HepG2 (cell line): ENCODE results near the gene TRIM66. TPM values are rescaled to one million over a fixed set of nuclear protein-coding genes. Genes with fewer than 3 reads are reported as not detected.

Experiments
- ATAC-seq: fragments of 200-7000 bp; cut with Tn5 transposase; 3 replicates; pipeline ENCODE4 v1.9.1; 2020; ENCODE audit warnings: mild to moderate bottlenecking, moderate library complexity
- BruUV-seq: library from RNA; stranded (reverse); fragments of 400-500 nt; replicated peaks from 2 replicates; lab custom pipeline; 2021; lab: Mats Ljungman, UMichigan
- CTCF ChIA-PET: fragments of 300-600 bp; formaldehyde crosslinking; extraction: SDS; loops from one replicate; lab custom pipeline; 2021; ENCODE audit warnings: low total read pairs, inconsistent platforms, low intra/inter-chr PET ratio; lab: Yijun Ruan, JAX
- POLR2A ChIA-PET: fragments of 350-600 bp; sonication (Branson Sonifier 250); formaldehyde crosslinking; loops from one replicate; lab custom pipeline; 2020; ENCODE audit warnings: antibody characterized with exemption, inconsistent platforms; lab: Yijun Ruan, JAX
- DNase-seq: peaks from one replicate; pipeline ENCODE4 v3.0.0-alpha.2; 2015; ENCODE audit warnings: low spot score
- FAIRE-seq: peaks from 3 replicates; lab custom pipeline; 2011; peaks lifted over from hg19 to GRCh38; lab: Jason Lieb, UNC
- H2AFZ ChIP-seq: one replicate; pipeline ENCODE4 v1.6.1; 2011; ENCODE audit warnings: low read length, inconsistent platforms
- H3K27ac ChIP-seq: fragments of 300-600 bp; 3 replicates; pipeline ENCODE4 v1.8.0; 2011; ENCODE audit warnings: mixed run types, mild to moderate bottlenecking, mixed read lengths, low read length, inconsistent platforms; ENCODE audit not compliant: insufficient read depth; ENCODE audit errors: extremely low read length
- H3K27me3 ChIP-seq, 2 experiments: fragments of 200-600 bp in 1 of 2; 2 replicates in 1 of 2; 3 replicates in 1 of 2; pipeline versions ENCODE4 v1.6.0 to v1.8.0; 2011; ENCODE audit warnings: low read length in 2 of 2, mild to moderate bottlenecking in 2 of 2, moderate library complexity in 2 of 2, inconsistent platforms in 1 of 2; ENCODE audit not compliant: insufficient read depth in 2 of 2, control insufficient read depth in 1 of 2
- H3K36me3 ChIP-seq, 2 experiments: fragments of 200-600 bp in 1 of 2; replicated peaks in 1 of 2; 2 replicates in 1 of 2; 3 replicates in 1 of 2; pipeline versions ENCODE4 v1.5.1 to v1.8.0; 2011; ENCODE audit warnings: low read length in 2 of 2, inconsistent platforms in 1 of 2; ENCODE audit not compliant: insufficient read depth in 2 of 2, control insufficient read depth in 1 of 2
- H3K4me1 ChIP-seq: 2 replicates; pipeline ENCODE4 v1.5.1; 2012; ENCODE audit warnings: low read length, inconsistent platforms; ENCODE audit not compliant: insufficient read depth
- H3K4me2 ChIP-seq: 2 replicates; pipeline ENCODE4 v1.6.0; 2011; ENCODE audit warnings: low read depth, low read length, inconsistent platforms
- H3K4me3 ChIP-seq, 3 experiments: fragments of 200-600 bp in 1 of 3; sonication (generic), shearing (Covaris generic) in 1 of 3; replicated peaks in 1 of 3; 2 replicates each; pipeline ENCODE4 v1.5.1; 2011 to 2016; ENCODE audit warnings: low read length in 3 of 3, inconsistent platforms in 2 of 3, low read depth in 2 of 3, mild to moderate bottlenecking in 2 of 3, control low read depth in 1 of 3, mixed read lengths in 1 of 3; ENCODE audit not compliant: insufficient read depth in 1 of 3
- H3K79me2 ChIP-seq: one replicate; pipeline ENCODE4 v1.6.1; 2011; ENCODE audit warnings: low read length, inconsistent platforms; ENCODE audit not compliant: insufficient read depth
- H3K9ac ChIP-seq: 2 replicates; pipeline ENCODE4 v1.6.0; 2011; ENCODE audit warnings: mild to moderate bottlenecking, low read depth, low read length, inconsistent platforms; ENCODE audit not compliant: insufficient read depth
- H3K9me3 ChIP-seq: 2 replicates; pipeline ENCODE4 v1.5.1; 2012; ENCODE audit warnings: mild to moderate bottlenecking, low read length
- H4K20me1 ChIP-seq: 2 replicates; pipeline ENCODE4 v1.6.0; 2011; ENCODE audit warnings: inconsistent platforms, mild to moderate bottlenecking, low read length, moderate library complexity; ENCODE audit not compliant: insufficient read depth
- CBX5 ChIP-seq: sonication (generic); formaldehyde crosslinking; IDR thresholded peaks from 2 replicates; pipeline ENCODE4 v1.4.0; 2020; ENCODE audit warnings: missing genetic modification reagents, borderline replicate concordance
- RARG ChIP-seq: sonication (generic); formaldehyde crosslinking; IDR thresholded peaks from 2 replicates; pipeline ENCODE4 v1.4.0; 2020; ENCODE audit warnings: low read depth, mild to moderate bottlenecking, missing genetic modification reagents
- SETDB1 ChIP-seq: sonication (generic); formaldehyde crosslinking; IDR thresholded peaks from 2 replicates; pipeline ENCODE4 v1.5.1; 2020; ENCODE audit warnings: missing genetic modification reagents, mild to moderate bottlenecking, borderline replicate concordance
- SP2 ChIP-seq: sonication (generic); formaldehyde crosslinking; IDR thresholded peaks from 2 replicates; pipeline ENCODE4 v1.5.1; 2020; ENCODE audit warnings: mild to moderate bottlenecking, missing genetic modification reagents
- TOE1 ChIP-seq: sonication (generic); formaldehyde crosslinking; IDR thresholded peaks from 2 replicates; pipeline ENCODE4 v1.4.0; 2020; ENCODE audit warnings: mild to moderate bottlenecking, missing genetic modification reagents
- ZFP36L2 ChIP-seq: sonication (generic); formaldehyde crosslinking; IDR thresholded peaks from 2 replicates; pipeline ENCODE4 v1.4.0; 2020; ENCODE audit warnings: missing genetic modification reagents
- ZNF496 ChIP-seq: sonication (generic); formaldehyde crosslinking; IDR thresholded peaks from 2 replicates; pipeline ENCODE4 v1.8.1; 2023; ENCODE audit warnings: mild to moderate bottlenecking, moderate library complexity, missing genetic modification reagents; ENCODE audit not compliant: insufficient replicate concordance
- ZNF652 ChIP-seq: IDR thresholded peaks from 2 replicates; pipeline ENCODE4 v1.6.1; 2016; ENCODE audit warnings: low read depth, borderline replicate concordance
- WGBS: methylation state at CpG from one replicate; pipeline ENCODE4 v1.1.6; 2017; ENCODE audit warnings: low lambda C conversion rate; 5-methylcytosine and 5-hydroxymethylcytosine counted together
- in situ Hi-C: cut with HindIII; loops from 2 replicates; pipeline ENCODE4 v1.10.0; 2017; ENCODE audit warnings: low pct_unique_long_range_greater_than_20kb; ENCODE audit not compliant: extremely low pct_ligation_motif_present
- intact Hi-C: fragments of 100-400 bp; cut with micrococcal nuclease; formaldehyde crosslinking; loops from one replicate; pipeline ENCODE4 v1.10.0; 2022; ENCODE audit not compliant: unreplicated experiment
- polyA plus RNA-seq, 8 experiments: library from polyadenylated mRNA; depleted of rRNA in 3 of 8; stranded (reverse) in 7 of 8; unstranded in 1 of 8; fragments of >200 nt; fragmentation: Illumina TruSeq in 4 of 8; extraction: Trizol in 4 of 8; gene quantifications; 2 replicates each; pipeline versions ENCODE4 v1.2.1 to v1.2.3, GENCODE V29; 2011 to 2016; ENCODE audit warnings: low read depth in 4 of 8, missing spikeins in 1 of 8, mixed read lengths in 1 of 8; ENCODE audit not compliant: insufficient read depth in 1 of 8
- total RNA-seq, 5 experiments: library from RNA; depleted of rRNA; stranded (reverse); fragments of >200 nt; fragmentation: Illumina TruSeq; extraction: Trizol; gene quantifications; 2 replicates each; pipeline ENCODE4 v1.2.3, GENCODE V29; 2016; ENCODE audit warnings: low read depth in 1 of 5
- TF ChIP-seq, protein P1 (sequence below): sonication (generic); formaldehyde crosslinking; IDR thresholded peaks from 2 replicates; pipeline ENCODE4 v1.5.1; 2020; ENCODE audit warnings: missing genetic modification reagents, mild to moderate bottlenecking, borderline replicate concordance
- TF ChIP-seq, protein P2 (sequence below): sonication (generic); formaldehyde crosslinking; IDR thresholded peaks from 2 replicates; pipeline ENCODE4 v1.4.0; 2020; ENCODE audit warnings: mild to moderate bottlenecking, missing genetic modification reagents, borderline replicate concordance
- TF ChIP-seq, protein P3 (sequence below): IDR thresholded peaks from 2 replicates; pipeline ENCODE4 v1.6.1; 2016
- TF ChIP-seq, protein P4 (sequence below): sonication (generic); IDR thresholded peaks from 2 replicates; pipeline ENCODE4 v1.6.1; 2016; ENCODE audit warnings: low read depth, borderline replicate concordance
- TF ChIP-seq, protein P5 (sequence below): sonication (generic); formaldehyde crosslinking; conservative IDR thresholded peaks from 2 replicates; pipeline ENCODE4 v1.4.0; 2020; ENCODE audit warnings: missing genetic modification reagents

TRIM66 gene
- total and polyA plus RNA-seq, 2 of the 13 experiments (the other 11 are each of a cell fraction or from before 2014, with no cell fraction given): 4.9 to 6.1 TPM

DNA sequence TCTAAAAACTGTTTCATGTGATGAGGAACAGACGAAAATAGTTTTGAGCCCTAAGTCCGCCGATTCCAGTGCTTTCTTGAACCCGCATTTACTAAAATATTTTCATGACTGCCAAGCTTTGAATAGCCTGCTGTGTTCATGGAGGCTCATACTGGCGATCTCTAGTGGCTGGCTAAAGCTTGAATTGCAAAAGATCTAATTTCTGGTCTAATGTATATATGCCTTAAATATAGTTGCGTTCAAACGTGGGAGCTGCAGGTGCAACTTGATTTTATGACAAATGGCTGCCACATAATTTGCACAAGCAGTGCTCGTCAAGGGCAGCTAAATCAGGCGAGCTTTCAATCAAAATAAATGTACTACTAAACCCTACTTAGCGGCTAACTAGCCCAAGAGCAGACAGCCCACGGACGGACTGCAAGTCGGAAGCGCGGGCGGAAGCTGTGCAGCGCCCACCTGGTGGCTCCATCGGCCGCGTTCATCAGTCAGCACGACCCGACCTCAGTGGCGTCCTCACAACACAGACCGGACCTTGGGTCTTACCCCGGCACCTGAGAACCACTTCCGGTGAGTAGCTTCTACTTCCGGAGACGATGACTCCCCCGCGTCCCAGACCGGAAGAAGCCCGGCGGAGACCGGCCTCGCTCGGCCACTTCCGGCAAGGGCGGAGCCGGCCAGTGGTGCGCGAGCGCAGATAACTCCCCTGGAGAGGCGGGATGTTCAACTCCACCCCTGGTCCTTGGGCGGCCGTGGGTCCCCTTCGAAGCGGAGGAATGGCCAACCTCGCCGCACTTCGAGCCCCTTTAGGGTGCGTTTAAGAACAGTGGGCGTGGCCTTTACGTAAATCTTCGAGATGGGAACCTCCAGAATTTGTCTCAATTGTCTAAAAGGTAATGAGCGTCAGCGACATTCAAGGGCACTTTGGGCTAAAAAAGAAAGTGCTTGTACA lies 6.2 kb upstream of the TRIM66 start (continued):
- TF ChIP-seq TOE1: no peak; the same call in 1 of the 2 replicates
- TF ChIP-seq CBX5 (CRISPR knock-in tag): peak; percentile 34; the same call in 1 of the 2 replicates
- TF ChIP-seq, all 625 proteins: peak for 359

DNA sequence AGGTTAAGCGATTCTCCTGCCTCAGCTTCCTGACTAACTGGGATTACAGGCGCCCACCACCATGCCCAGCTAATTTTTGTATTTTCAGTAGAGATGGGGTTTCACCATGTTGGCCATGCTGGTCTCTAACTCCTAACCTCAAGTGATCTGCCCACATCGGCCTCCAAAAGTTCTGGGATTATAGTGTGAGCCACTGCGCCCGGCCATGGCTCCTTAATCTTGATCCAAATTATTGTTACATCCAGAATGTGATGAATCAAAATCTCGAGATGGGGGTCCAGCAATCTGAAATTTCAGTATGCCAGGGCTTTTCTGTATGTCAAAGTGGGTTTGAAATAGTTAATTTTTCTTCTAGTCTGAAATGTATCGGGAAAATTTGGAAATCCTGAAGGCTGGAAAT lies 3.9 kb upstream of the TRIM66 start:
- WGBS: 97% methylated on average over 7 of the region's 7 CpGs
- no peak for ATAC-seq
- DNase-seq: no peak
- Histone ChIP-seq H3K4me2 (no peak overlapping the region), H3K4me1 (peaks cover 64% of the 10 kb centered on the region), H3K27ac (no peak overlapping the region), H2AFZ (no peak overlapping the region), H3K4me3 (no peak overlapping the region), H3K9ac (no peak overlapping the region), H3K79me2 (peaks cover 37% of the 10 kb centered on the region), H3K27me3 (peaks cover 0 to 7% of the 10 kb centered on the region in 2 experiments; a peak in 1 of 5 replicates)
- no TSS peak for BruUV-seq
- CTCF ChIA-PET: no interaction called here
- TF ChIP-seq, protein P1, sequence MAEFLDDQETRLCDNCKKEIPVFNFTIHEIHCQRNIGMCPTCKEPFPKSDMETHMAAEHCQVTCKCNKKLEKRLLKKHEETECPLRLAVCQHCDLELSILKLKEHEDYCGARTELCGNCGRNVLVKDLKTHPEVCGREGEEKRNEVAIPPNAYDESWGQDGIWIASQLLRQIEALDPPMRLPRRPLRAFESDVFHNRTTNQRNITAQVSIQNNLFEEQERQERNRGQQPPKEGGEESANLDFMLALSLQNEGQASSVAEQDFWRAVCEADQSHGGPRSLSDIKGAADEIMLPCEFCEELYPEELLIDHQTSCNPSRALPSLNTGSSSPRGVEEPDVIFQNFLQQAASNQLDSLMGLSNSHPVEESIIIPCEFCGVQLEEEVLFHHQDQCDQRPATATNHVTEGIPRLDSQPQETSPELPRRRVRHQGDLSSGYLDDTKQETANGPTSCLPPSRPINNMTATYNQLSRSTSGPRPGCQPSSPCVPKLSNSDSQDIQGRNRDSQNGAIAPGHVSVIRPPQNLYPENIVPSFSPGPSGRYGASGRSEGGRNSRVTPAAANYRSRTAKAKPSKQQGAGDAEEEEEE (CRISPR knock-in tag): no peak
- TF ChIP-seq ZFP36L2 (CRISPR knock-in tag): no peak
- TF ChIP-seq, protein P2, sequence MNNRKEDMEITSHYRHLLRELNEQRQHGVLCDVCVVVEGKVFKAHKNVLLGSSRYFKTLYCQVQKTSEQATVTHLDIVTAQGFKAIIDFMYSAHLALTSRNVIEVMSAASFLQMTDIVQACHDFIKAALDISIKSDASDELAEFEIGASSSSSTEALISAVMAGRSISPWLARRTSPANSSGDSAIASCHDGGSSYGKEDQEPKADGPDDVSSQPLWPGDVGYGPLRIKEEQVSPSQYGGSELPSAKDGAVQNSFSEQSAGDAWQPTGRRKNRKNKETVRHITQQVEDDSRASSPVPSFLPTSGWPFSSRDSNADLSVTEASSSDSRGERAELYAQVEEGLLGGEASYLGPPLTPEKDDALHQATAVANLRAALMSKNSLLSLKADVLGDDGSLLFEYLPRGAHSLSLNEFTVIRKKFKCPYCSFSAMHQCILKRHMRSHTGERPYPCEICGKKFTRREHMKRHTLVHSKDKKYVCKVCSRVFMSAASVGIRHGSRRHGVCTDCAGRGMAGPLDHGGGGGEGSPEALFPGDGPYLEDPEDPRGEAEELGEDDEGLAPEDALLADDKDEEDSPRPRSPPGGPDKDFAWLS: no peak
- no peak for TF ChIP-seq ZNF496
- peak; percentile 56; the same call in 1 of the 2 replicates for TF ChIP-seq ZNF652 (CRISPR knock-in tag)
- TF ChIP-seq, protein P3, sequence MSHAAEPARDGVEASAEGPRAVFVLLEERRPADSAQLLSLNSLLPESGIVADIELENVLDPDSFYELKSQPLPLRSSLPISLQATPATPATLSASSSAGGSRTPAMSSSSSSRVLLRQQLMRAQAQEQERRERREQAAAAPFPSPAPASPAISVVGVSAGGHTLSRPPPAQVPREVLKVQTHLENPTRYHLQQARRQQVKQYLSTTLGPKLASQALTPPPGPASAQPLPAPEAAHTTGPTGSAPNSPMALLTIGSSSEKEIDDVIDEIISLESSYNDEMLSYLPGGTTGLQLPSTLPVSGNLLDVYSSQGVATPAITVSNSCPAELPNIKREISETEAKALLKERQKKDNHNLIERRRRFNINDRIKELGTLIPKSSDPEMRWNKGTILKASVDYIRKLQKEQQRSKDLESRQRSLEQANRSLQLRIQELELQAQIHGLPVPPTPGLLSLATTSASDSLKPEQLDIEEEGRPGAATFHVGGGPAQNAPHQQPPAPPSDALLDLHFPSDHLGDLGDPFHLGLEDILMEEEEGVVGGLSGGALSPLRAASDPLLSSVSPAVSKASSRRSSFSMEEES (CRISPR knock-in tag): no peak
- no peak for TF ChIP-seq SETDB1 (CRISPR knock-in tag)
- TF ChIP-seq RARG (CRISPR knock-in tag): no peak
- TF ChIP-seq, protein P4, sequence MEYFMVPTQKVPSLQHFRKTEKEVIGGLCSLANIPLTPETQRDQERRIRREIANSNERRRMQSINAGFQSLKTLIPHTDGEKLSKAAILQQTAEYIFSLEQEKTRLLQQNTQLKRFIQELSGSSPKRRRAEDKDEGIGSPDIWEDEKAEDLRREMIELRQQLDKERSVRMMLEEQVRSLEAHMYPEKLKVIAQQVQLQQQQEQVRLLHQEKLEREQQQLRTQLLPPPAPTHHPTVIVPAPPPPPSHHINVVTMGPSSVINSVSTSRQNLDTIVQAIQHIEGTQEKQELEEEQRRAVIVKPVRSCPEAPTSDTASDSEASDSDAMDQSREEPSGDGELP: no peak
- TF ChIP-seq SP2: 0 out of 2 replicates have a peak, but pooled peaks have one; percentile 2
- TF ChIP-seq, protein P5, sequence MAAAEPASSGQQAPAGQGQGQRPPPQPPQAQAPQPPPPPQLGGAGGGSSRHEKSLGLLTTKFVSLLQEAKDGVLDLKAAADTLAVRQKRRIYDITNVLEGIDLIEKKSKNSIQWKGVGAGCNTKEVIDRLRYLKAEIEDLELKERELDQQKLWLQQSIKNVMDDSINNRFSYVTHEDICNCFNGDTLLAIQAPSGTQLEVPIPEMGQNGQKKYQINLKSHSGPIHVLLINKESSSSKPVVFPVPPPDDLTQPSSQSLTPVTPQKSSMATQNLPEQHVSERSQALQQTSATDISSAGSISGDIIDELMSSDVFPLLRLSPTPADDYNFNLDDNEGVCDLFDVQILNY: no peak
- TF ChIP-seq, all 625 proteins: peak for 2
- H3K36me3 ChIP-seq: peaks cover 8 to 25% of the 10 kb centered on the region in 2 experiments
- FAIRE-seq: no peak
- no peaks in the 10 kb centered on the region for H3K9me3 ChIP-seq
- POLR2A ChIA-PET: interaction anchor here (3.1 kb wide), 1 partner anchor 13 kb away, joined by 47 read pairs; no protein-coding TSS in a partner anchor
- intact Hi-C loops (loop anchor here (5.0 kb wide), 1 partner anchor 276 kb away; the partner anchor contains the start of gene TMEM9B), in situ Hi-C loops (loop anchor here (25.0 kb wide), 1 partner anchor 276 kb away; the partner anchor contains the start of gene TMEM9B)
- H4K20me1 ChIP-seq: peaks cover 26% of the 10 kb centered on the region
